DMS114 treated with DMSO at 0.1 percent for 48 hours (cell line): ENCODE measurements around the gene LPAR5.
A peak's percentile ranks its signal among the peaks of the same experiment; 100 is the strongest.

Experiments used
- DNase-seq: peaks from one replicate; lab custom pipeline; 2025; ENCODE audit not compliant: unreplicated experiment; lab: John Stamatoyannopoulos, UW

The LPAR5 gene

GRCh38 chr12:6639151-6639801, 3.5 kb upstream of the LPAR5 start:
- no peak for DNase-seq

GRCh38 chr12:6638305-6638704, 2.5 kb upstream of the LPAR5 start:
- no peak for DNase-seq

- no peak for DNase-seq
Observed at GRCh38 chr12:6635375-6635855, 344 bp downstream of the LPAR5 start.

GRCh38 chr12:6632026-6632983, 3.5 kb downstream of the LPAR5 start:
- DNase-seq: no peak

- DNase-seq: no peak
Observed at GRCh38 chr12:6631549-6631961, 4.2 kb downstream of the LPAR5 start.

GRCh38 chr12:6630736-6631135, 5.0 kb downstream of the LPAR5 start:
- DNase-seq: no peak

GRCh38 chr12:6627616-6628015, 8.1 kb downstream of the LPAR5 start:
- DNase-seq: no peak

- no peak for DNase-seq
Observed at GRCh38 chr12:6626654-6627283, 9.0 kb downstream of the LPAR5 start.

- DNase-seq: no peak
Observed at GRCh38 chr12:6620885-6621274, 14.9 kb downstream of the LPAR5 start.

GRCh38 chr12:6620137-6620884, 15.4 kb downstream of the LPAR5 start:
- DNase-seq: no peak

GRCh38 chr12:6618483-6619225, 17.1 kb downstream of the LPAR5 start:
- no peak for DNase-seq

GRCh38 chr12:6615802-6616201, 20.0 kb downstream of the LPAR5 start:
- DNase-seq: no peak

- no peak for DNase-seq
Observed at GRCh38 chr12:6614513-6615172, 21.1 kb downstream of the LPAR5 start.

GRCh38 chr12:6613776-6614512, 21.8 kb downstream of the LPAR5 start:
- DNase-seq: peak; percentile 22

GRCh38 chr12:6613015-6613775, 22.6 kb downstream of the LPAR5 start:
- no peak for DNase-seq

- no peak for DNase-seq
Observed at GRCh38 chr12:6612652-6613014, 23.1 kb downstream of the LPAR5 start.

- DNase-seq: no peak
Observed at GRCh38 chr12:6612247-6612646, 23.5 kb downstream of the LPAR5 start.

- DNase-seq: no peak
Observed at GRCh38 chr12:6608592-6609281, 27.0 kb downstream of the LPAR5 start.
